SU-DHL-6 (cell line): ENCODE data around the gene RPL6.
"Not testable (repeated sequence)": the region's sequence is repeated elsewhere in the genome, so short reads cannot be mapped to it uniquely, and the experiment has no call there.

Source experiments
- H2AFZ ChIP-seq: fragments of 200-600 bp; sonication (generic); 2 replicates; pipeline ENCODE4 v1.6.1; 2014; ENCODE audit warnings: low read depth, mild to moderate bottlenecking, moderate library complexity, mixed read lengths, antibody characterized with exemption, low read length; ENCODE audit not compliant: severe bottlenecking
- H3F3A ChIP-seq: fragments of 200-600 bp; shearing (Covaris generic); 2 replicates; pipeline ENCODE4 v1.6.0; 2016; ENCODE audit warnings: antibody characterized with exemption, mild to moderate bottlenecking; ENCODE audit not compliant: insufficient read depth
- H3K27ac ChIP-seq: fragments of 200-600 bp; sonication (generic); 2 replicates; pipeline ENCODE4 v1.5.1; 2016; ENCODE audit warnings: low read depth, mild to moderate bottlenecking, low read length, moderate library complexity, mixed read lengths
- H3K27me3 ChIP-seq: fragments of 200-600 bp; sonication (generic), shearing (Covaris generic); 2 replicates; pipeline ENCODE4 v1.6.0; 2014; ENCODE audit warnings: mild to moderate bottlenecking, low read length
- H3K36me3 ChIP-seq: fragments of 200-600 bp; sonication (generic); 2 replicates; pipeline ENCODE4 v1.6.1; 2014; ENCODE audit warnings: mild to moderate bottlenecking, low read length, mixed read lengths
- H3K4me2 ChIP-seq: fragments of 300-600, 200-600 bp; shearing (Covaris generic), sonication (generic); 2 replicates; pipeline ENCODE4 v1.6.0; 2014; ENCODE audit warnings: low read length, low read depth, mild to moderate bottlenecking; ENCODE audit not compliant: poor library complexity, severe bottlenecking
- H3K4me3 ChIP-seq: fragments of 200-600 bp; sonication (generic); 2 replicates; pipeline ENCODE4 v1.5.1; 2014; ENCODE audit warnings: antibody characterized with exemption, low read length, mild to moderate bottlenecking, mixed read lengths; ENCODE audit not compliant: insufficient read depth, poor library complexity, severe bottlenecking
- H3K79me2 ChIP-seq: fragments of 200-600 bp; sonication (generic); 2 replicates; pipeline ENCODE4 v1.6.1; 2014; ENCODE audit warnings: mild to moderate bottlenecking, low read length, moderate library complexity; ENCODE audit not compliant: insufficient read depth
- H3K9ac ChIP-seq: fragments of 200-600 bp; sonication (generic); 2 replicates; pipeline ENCODE4 v1.7.0; 2014; ENCODE audit warnings: mild to moderate bottlenecking, low read length
- H3K9me2 ChIP-seq: fragments of 200-600 bp; sonication (generic); replicated peaks from 2 replicates; pipeline ENCODE4 v1.6.1; 2014; ENCODE audit warnings: low read length; ENCODE audit not compliant: insufficient read depth
- H3K9me3 ChIP-seq: fragments of 200-600 bp; sonication (generic); 2 replicates; pipeline ENCODE4 v1.6.1; 2014; ENCODE audit warnings: low read length, mixed read lengths; ENCODE audit not compliant: insufficient read depth
- H4K20me1 ChIP-seq: fragments of 200-600 bp; sonication (generic); 2 replicates; pipeline ENCODE4 v1.6.1; 2014; ENCODE audit warnings: low read depth, mild to moderate bottlenecking, antibody characterized with exemption, low read length, moderate library complexity, mixed read lengths
- CTCF ChIP-seq: fragments of 200-600 bp; sonication (generic); IDR thresholded peaks from one replicate; pipeline ENCODE4 v1.5.1; 2017; ENCODE audit warnings: antibody characterized with exemption, mild to moderate bottlenecking, low read length, moderate library complexity; ENCODE audit not compliant: insufficient read depth, poor library complexity, severe bottlenecking
- EZH2phosphoT487 ChIP-seq: fragments of 200-600 bp; sonication (generic), shearing (Covaris generic); conservative IDR thresholded peaks from 2 replicates; pipeline ENCODE4 v1.6.1; 2018; ENCODE audit warnings: mild to moderate bottlenecking, antibody characterized with exemption, low read length, moderate library complexity, mixed read lengths

RPL6 gene

GRCh38 chr12:112419297-112420133, 10.1 kb upstream of the RPL6 start:
- H3K27me3 ChIP-seq: no peaks in the 10 kb centered on the region
- peak overlapping the region; percentile 84 for H3K9ac ChIP-seq
- H3K27ac ChIP-seq: peak overlapping the region; percentile 43
- peak overlapping the region; percentile 82 for H3K4me3 ChIP-seq
- TF ChIP-seq CTCF (peak; percentile 8), EZH2phosphoT487 (no peak)
- H3F3A ChIP-seq: no peaks in the 10 kb centered on the region
- H3K79me2 ChIP-seq: peaks cover 57% of the 10 kb centered on the region
- peak overlapping the region; percentile 74 for H2AFZ ChIP-seq
- peaks cover 6% of the 10 kb centered on the region for H4K20me1 ChIP-seq
- H3K9me3 ChIP-seq: no peaks in the 10 kb centered on the region
- peak overlapping the region; percentile 84 for H3K4me2 ChIP-seq
- no peaks in the 10 kb centered on the region for H3K9me2 ChIP-seq
- H3K36me3 ChIP-seq: no peaks in the 10 kb centered on the region

- peak within 1 kb of the TSS; percentile 74 for H2AFZ ChIP-seq
- H3K27me3 ChIP-seq: no peaks in the 10 kb centered on the region
- H3K9ac ChIP-seq: peak within 1 kb of the TSS; percentile 84
- peak within 1 kb of the TSS; percentile 84 for H3K4me2 ChIP-seq
- peak within 1 kb of the TSS; percentile 82 for H3K4me3 ChIP-seq
- H3F3A ChIP-seq: no peaks in the 10 kb centered on the region
- peak; percentile 69 for TF ChIP-seq CTCF
- TF ChIP-seq EZH2phosphoT487: no peak
- no peaks in the 10 kb centered on the region for H3K9me2 ChIP-seq
- no peaks in the 10 kb centered on the region for H3K9me3 ChIP-seq
- peaks cover 49% of the 10 kb centered on the region for H3K79me2 ChIP-seq
- H4K20me1 ChIP-seq: peaks cover 6% of the 10 kb centered on the region
- peak within 1 kb of the TSS; percentile 43 for H3K27ac ChIP-seq
- no peaks in the 10 kb centered on the region for H3K36me3 ChIP-seq
Observed at GRCh38 chr12:112418608-112419296, 9.3 kb upstream of the RPL6 start, which contains the start of gene PTPN11. Gene PTPN11 (plus strand): TSS chr12:112418947. CDS start chr12:112419112, 165 bp downstream.

GRCh38 chr12:112418273-112418607, 8.8 kb upstream of the RPL6 start:
- Histone ChIP-seq H3K9me3 (no peaks in the 10 kb centered on the region), H2AFZ (peak overlapping the region; percentile 74), H3F3A (no peaks in the 10 kb centered on the region), H3K36me3 (no peaks in the 10 kb centered on the region), H3K9me2 (no peaks in the 10 kb centered on the region), H3K9ac (peak overlapping the region; percentile 84), H3K27me3 (no peaks in the 10 kb centered on the region), H3K27ac (peak overlapping the region; percentile 43), H4K20me1 (peaks cover 6% of the 10 kb centered on the region), H3K4me2 (peak overlapping the region; percentile 84), H3K79me2 (peaks cover 44% of the 10 kb centered on the region), H3K4me3 (peak overlapping the region; percentile 82)
- no peak for TF ChIP-seq EZH2phosphoT487
- TF ChIP-seq CTCF: no peak

- not testable (repeated sequence) for H3F3A ChIP-seq, H3K27ac ChIP-seq, H3K9ac ChIP-seq, H3K9me2 ChIP-seq, H3K36me3 ChIP-seq, H2AFZ ChIP-seq, H3K4me2 ChIP-seq, H3K4me3 ChIP-seq, H4K20me1 ChIP-seq, H3K27me3 ChIP-seq, H3K9me3 ChIP-seq
- H3K79me2 ChIP-seq: peaks cover 16% of the 10 kb centered on the region
Observed at GRCh38 chr12:112415457-112415856, 6.1 kb upstream of the RPL6 start.
